Measurements from ENCODE around the gene GSTM1.
"Not testable (repeated sequence)": the region's sequence is repeated elsewhere in the genome, so short reads cannot be mapped to it uniquely, and the experiment has no call there.

The GSTM1 gene

DNA sequence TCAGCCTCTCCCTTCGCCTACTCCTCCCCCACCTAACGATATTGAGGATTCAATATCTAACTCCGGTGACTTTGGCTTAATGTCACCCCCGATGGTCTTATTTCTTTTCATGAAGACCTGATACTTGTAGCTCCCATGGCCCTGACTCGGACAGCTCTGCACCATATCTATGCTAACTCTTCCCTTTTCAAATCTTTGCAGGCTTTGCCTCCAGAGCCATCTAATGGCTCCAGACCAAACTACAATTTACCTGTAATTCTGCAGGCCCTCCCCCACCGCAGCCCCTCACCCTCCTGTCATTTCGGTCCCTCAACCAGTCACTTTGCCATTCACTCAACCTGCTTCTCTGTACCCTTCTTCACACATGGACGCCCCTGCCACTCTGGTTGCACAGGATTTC is 16.6 kb downstream of the GSTM1 start:
- DNase-seq = no peak

DNA sequence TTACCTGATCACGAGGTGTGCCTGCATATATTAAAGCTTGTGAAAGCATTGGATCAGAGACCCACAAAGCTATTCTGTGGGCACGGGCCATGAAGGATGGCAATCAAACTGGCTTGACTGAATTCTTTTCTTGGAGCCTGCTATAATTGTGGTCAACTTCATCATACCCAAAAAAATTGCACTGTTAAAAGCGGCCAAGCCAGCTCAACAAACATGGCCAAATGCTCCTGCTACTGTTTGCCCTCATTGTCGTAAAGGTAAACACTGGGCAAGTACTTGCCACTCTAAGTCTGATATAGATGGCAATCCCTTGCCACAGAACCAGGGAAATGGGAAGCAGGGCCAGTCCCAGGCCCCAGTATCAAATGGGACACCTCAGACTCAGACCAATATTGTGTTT is 17.8 kb downstream of the GSTM1 start:
- no peak for DNase-seq

- not testable (repeated sequence) for DNase-seq
These were observed 21.3 kb downstream of the GSTM1 start for GRCh38 chr1:109708949-109709348.

DNA sequence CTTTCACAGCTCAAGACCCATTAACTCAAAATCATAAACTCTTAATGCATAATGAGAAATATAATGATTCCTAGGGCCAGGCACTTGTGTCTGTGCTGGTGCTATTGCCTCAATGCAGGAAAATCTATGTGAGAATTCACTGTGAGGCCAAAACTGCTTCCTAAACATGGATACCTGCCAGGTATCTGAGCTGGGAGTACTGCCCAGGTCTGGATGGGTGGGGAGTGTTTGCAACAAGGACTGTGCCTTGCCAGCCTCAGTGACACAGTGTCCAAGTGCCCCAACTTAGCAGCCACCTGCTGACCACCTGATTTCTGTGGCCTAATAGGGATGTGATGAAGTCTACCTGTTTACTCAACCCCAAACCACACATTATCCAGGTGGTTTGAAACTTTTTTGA is 22.2 kb downstream of the GSTM1 start:
- DNase-seq = not testable (repeated sequence)

GRCh38 chr1:109711593-109712320 is 24.1 kb downstream of the GSTM1 start, which contains the start of gene GSTM5:
Gene GSTM5 (plus strand): TSS chr1:109712251. CDS start chr1:109712313, 62 bp downstream.
- not testable (repeated sequence) for DNase-seq

DNA sequence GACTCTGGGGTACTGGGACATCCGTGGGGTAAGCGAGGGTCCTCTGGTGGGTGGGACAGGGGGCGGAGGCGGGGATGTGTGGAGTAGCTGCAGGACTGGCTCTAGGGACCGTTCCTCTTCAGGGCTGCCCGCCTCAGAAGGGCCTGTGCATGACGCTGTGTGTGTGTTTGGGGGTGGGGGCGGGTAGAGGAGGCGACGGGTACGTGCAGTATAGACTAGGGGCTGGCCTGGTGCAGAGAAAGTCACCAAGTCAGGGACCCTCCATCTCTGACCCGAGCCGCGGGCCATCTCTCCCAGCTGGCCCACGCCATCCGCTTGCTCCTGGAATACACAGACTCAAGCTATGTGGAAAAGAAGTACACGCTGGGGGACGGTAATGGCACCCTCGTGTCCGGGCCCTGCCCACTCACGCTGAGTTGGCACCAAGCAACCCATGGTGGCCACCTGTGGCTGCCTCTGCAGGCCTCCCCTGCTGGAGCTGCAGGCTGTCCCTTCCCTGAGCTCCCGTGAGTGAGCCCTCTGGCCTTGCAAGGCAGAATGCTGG is 24.8 kb downstream of the GSTM1 start:
- DNase-seq = no peak

- no peak for DNase-seq
These were observed 26.0 kb downstream of the GSTM1 start for GRCh38 chr1:109713636-109714035.

DNA sequence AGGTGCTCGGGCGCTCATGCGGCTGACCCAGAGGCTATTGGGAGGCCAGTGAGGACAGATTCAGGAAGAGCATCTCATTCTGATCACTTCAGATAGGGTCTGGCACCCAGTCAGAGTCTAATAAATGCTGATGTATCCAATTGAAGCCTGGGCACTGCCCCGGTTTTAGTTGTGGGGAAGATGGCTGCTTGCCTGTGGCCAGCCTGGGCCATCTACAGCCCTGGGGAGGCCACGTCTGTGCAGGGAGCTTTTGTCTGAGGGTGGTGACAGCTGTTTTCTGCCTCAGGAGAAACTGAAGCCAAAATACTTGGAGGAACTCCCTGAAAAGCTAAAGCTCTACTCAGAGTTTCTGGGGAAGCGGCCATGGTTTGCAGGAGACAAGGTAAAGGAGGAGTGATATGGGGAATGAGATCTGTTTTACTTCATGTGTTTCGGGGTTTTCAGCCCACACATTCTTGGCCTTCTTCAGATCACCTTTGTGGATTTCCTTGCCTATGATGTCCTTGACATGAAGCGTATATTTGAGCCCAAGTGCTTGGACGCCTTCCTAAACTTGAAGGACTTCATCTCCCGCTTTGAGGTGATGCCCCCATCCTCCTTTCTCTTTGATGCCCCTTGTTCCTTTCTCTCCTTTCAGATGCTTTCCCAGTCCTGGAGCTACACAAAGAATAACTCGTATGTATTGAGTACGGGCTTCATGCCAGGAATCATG is 27.2 kb downstream of the GSTM1 start:
- no peak for DNase-seq

GRCh38 chr1:109716121-109716520 is 28.5 kb downstream of the GSTM1 start:
- no peak for DNase-seq

DNA sequence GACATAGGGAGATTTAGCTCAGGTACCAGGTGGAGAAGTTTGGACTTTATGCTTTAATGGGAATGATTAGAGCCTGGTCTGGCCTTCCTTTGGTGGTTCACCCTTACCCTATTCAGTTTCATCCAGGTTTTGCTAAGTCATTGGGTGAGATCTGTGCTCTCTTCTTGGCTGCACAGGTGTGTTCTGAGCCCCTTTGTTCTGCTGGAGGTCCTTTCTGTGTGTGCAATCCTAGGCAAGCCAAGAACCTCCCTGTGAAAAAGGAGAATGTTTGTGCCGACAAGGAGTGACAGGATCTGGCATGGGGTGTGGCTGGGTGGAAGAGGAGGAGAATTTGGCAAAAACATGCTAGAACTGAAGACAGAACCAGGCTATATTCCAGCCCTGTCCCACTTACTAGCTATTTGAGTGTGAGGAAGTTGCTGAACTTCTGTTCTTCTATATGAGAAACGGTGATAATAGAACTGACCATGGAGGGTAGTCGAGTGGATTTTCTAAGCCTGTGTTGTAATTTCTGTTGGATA is 29.0 kb downstream of the GSTM1 start:
- no peak for DNase-seq

DNA sequence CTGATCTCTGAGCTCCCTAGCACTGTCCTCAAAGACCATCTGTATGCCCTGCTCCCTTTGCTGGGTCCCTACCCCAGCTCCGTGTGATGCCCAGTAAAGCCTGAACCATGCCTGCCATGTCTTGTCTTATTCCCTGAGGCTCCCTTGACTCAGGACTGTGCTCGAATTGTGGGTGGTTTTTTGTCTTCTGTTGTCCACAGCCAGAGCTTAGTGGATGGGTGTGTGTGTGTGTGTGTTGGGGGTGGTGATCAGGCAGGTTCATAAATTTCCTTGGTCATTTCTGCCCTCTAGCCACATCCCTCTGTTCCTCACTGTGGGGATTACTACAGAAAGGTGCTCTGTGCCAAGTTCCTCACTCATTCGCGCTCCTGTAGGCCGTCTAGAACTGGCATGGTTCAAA is 30.1 kb downstream of the GSTM1 start:
- DNase-seq = no peak

DNA sequence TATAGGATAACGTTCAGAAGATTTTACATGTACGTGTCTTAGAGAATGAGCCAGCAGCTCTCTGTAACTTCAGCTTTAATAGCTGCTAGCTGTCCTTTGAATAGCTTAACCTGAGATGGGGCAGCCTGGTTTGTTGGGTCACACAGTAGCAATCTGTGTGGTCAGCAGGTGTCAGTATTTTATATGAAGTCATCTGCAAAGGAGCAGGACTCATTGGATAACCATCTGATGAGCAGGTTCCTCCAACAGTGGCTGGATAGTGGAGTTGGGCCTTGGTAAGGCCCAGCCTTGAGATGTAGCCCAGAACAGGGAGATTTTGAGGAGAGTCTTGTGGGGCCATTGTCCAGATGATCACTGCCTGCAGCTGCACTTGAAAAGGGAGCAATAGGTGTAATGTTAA is 30.9 kb downstream of the GSTM1 start:
- no peak for DNase-seq

GRCh38 chr1:109719337-109719837 is 31.8 kb downstream of the GSTM1 start:
- DNase-seq = no peak

GRCh38 chr1:109721042-109721441 is 33.4 kb downstream of the GSTM1 start:
- no peak for DNase-seq

GRCh38 chr1:109721971-109722370 is 34.4 kb downstream of the GSTM1 start:
- no peak for DNase-seq

DNA sequence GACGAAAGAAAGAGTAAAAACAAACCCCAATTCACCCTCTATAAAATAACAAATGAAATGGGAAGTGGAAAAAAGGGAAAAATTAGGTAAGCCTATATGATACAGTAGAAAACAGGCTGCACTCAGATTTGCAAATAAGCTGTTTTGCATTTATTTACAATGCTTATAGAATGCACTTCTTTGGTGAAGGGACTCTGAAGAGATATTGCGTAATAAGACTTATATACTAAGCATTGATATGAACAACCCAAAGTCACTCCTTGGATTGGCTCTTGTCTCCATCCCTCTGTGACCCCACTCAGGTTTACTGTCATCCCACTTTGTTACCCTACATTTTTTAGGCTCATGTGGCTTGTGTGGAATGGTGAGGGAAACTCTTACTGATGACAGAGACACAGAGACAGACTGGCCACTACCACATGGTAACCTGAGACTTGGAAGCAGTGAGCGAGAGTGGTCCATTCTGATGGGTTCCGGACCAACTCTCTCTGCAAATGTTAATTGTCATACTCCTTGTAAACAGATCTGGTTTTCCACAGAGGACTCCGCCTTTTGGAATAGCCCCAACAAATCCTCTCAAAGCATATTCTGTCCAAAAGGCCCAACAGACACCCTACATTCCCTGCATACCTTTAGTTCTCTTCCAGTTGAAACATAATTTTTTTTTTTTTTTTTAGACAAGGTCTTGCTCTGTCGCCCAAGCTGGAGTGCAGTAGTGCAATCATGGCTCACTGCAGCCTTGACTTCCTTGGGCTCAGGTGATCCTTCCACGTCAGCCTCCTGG is 35.5 kb downstream of the GSTM1 start:
- DNase-seq = no peak

DNA sequence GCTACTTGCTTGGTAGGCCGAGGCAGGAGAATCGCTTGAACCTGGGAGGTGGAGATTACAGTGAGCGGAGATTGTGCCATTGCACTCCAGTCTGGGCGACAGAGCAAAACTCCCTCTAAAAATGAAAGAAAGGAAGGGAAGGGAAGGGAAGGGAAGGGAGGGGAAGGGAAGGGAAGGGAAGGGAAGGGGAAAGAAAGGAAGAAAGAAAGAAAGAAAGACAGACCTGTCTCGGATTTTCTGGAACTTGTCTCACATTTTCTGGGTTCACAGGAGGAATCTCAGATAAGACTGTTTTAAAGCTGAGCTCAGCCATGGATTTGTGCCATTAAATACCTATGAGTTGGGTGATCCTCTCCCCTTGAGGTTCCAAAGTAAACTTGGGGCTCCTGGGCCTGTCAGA is 37.3 kb downstream of the GSTM1 start:
- no peak for DNase-seq

- no peak for DNase-seq
These were observed 37.9 kb downstream of the GSTM1 start for GRCh38 chr1:109725510-109725909.

DNA sequence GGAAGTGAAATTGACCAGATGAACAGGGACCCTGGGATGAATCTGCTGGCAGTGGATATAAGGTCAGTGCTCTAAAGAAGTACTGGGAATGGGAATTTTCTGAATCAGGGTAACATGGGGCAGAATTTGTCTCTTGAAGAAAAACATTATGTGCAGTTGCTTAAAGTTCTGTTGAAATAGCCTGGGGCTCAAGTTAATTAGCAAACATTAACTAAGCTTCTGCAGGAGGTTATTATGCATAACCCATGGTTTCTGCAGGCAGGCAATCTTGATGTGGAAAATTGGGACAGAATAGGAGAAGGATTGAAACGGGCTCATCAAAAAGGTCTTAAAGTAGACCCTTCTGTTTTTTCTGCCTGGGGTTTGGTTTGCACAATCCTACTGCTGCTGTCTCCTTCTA is 38.4 kb downstream of the GSTM1 start:
- no peak for DNase-seq

- DNase-seq = no peak
These were observed 39.2 kb downstream of the GSTM1 start for GRCh38 chr1:109726728-109727373.

DNA sequence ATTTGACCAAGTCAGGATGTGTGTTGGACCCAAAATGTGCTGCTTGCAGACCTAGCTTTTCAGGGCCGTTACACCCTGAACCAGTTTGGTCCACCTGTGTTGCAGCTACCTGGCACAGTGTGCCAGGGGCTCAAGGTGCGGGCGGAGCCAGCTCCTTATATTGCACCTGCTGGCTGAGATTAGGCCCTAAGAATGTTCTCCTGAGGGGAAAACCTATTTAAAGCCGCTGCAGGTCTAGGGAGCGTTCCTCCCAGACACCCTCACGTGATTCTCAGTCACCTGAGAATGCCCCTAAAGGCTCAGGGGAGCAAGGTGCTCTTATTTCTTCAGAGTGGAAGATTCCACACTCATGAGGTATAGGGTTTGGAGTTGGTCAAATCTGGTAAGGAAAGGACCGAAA is 41.3 kb downstream of the GSTM1 start:
- no peak for DNase-seq

- DNase-seq = no peak
These were observed 43.0 kb downstream of the GSTM1 start for GRCh38 chr1:109730666-109731065.
